ENCODE data around the gene MIB1.

GRCh38 chr18:21745231-21745630 lies 4.6 kb downstream of the MIB1 start:
- no peak for TF ChIP-seq POLR2A (IDR thresholded peaks at IDR 0.05)
- no peak for TF ChIP-seq POLR2AphosphoS5 (IDR thresholded peaks at IDR 0.05)
